Calu3 (cell line): ENCODE results near the gene ASCL2. TPM values are rescaled to one million over a fixed set of nuclear protein-coding genes. Genes with fewer than 3 reads are reported as not detected.
"Not testable (repeated sequence)": the region's sequence is repeated elsewhere in the genome, so short reads cannot be mapped to it uniquely, and the experiment has no call there.

Source experiments
- BruUV-seq: library from RNA; stranded (reverse); fragments of 400-500 nt; replicated peaks from 2 replicates; lab custom pipeline; 2021; lab: Mats Ljungman, UMichigan
- CTCF ChIA-PET: fragments of 300-600 bp; sonication (Branson Sonifier 250); formaldehyde crosslinking; loops from one replicate; lab custom pipeline; 2022; ENCODE audit warnings: antibody characterized with exemption; lab: Charles Lee
- DNase-seq: peaks from one replicate; pipeline ENCODE4 v3.0.0; 2022
- H3K27ac Mint-ChIP-seq: one replicate; pipeline ENCODE4 v1.8.0; 2022; ENCODE audit warnings: mixed read lengths; ENCODE audit not compliant: unreplicated experiment
- H3K27me3 Mint-ChIP-seq: one replicate; pipeline ENCODE4 v1.8.0; 2022; ENCODE audit warnings: mixed read lengths; ENCODE audit not compliant: unreplicated experiment
- H3K36me3 Mint-ChIP-seq: one replicate; pipeline ENCODE4 v1.8.0; 2022; ENCODE audit warnings: mild to moderate bottlenecking, moderate library complexity, mixed read lengths; ENCODE audit not compliant: insufficient read depth, unreplicated experiment
- H3K4me1 Mint-ChIP-seq: one replicate; pipeline ENCODE4 v1.8.0; 2022; ENCODE audit warnings: mild to moderate bottlenecking, low read depth, mixed read lengths; ENCODE audit not compliant: unreplicated experiment
- H3K4me3 Mint-ChIP-seq: one replicate; pipeline ENCODE4 v1.8.0; 2022; ENCODE audit warnings: mild to moderate bottlenecking, low read depth, moderate library complexity, mixed read lengths; ENCODE audit not compliant: unreplicated experiment
- H3K9me3 Mint-ChIP-seq: one replicate; pipeline ENCODE4 v1.8.0; 2022; ENCODE audit warnings: low read depth, mixed read lengths; ENCODE audit not compliant: unreplicated experiment
- intact Hi-C: fragments of 100-400 bp; cut with micrococcal nuclease; formaldehyde crosslinking; loops from one replicate; pipeline ENCODE4 v1.10.0; 2022; ENCODE audit not compliant: unreplicated experiment
- total RNA-seq: library from RNA; stranded (reverse); gene quantifications from 2 replicates; pipeline ENCODE4 v1.2.3, GENCODE V29; 2022
- TF ChIP-seq, protein P1 (sequence below): fragments of 200-600 bp; IDR thresholded peaks from one replicate; pipeline ENCODE4 v1.8.0; 2022; ENCODE audit warnings: antibody characterized with exemption; ENCODE audit not compliant: unreplicated experiment

Gene ASCL2
- total RNA-seq, 1 experiment from 2014 or later: not detected

DNA sequence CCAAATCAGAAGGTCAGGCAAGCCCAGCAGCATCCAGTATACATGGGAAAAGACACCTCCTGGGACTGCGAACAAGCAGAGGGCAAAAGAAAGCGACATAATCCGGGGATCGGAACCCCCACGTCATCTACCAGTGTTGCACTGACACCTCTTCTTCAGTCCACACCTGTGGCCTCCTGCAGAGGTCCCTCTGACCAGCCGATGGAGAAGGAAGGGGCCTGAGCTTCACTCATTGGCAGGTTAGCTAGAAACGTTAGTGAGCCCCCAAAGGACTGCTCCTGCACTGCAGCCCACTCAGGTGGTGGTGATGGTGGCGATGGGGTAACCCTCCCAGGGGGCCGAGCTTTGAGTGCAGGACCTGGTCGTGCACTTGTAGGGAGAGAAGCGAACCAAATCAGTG lies 22.1 kb downstream of the ASCL2 start:
- no TSS peak for BruUV-seq
- intact Hi-C loops: no loop called here

GRCh38 chr11:2247496-2247895 lies 22.9 kb downstream of the ASCL2 start:
- Mint-ChIP-seq H3K4me1 (no peaks in the 10 kb centered on the region), H3K4me3 (no peak overlapping the region), H3K27me3 (peaks cover 81% of the 10 kb centered on the region), H3K9me3 (no peaks in the 10 kb centered on the region), H3K27ac (no peak overlapping the region), H3K36me3 (no peaks in the 10 kb centered on the region)
- TF ChIP-seq, protein P1, sequence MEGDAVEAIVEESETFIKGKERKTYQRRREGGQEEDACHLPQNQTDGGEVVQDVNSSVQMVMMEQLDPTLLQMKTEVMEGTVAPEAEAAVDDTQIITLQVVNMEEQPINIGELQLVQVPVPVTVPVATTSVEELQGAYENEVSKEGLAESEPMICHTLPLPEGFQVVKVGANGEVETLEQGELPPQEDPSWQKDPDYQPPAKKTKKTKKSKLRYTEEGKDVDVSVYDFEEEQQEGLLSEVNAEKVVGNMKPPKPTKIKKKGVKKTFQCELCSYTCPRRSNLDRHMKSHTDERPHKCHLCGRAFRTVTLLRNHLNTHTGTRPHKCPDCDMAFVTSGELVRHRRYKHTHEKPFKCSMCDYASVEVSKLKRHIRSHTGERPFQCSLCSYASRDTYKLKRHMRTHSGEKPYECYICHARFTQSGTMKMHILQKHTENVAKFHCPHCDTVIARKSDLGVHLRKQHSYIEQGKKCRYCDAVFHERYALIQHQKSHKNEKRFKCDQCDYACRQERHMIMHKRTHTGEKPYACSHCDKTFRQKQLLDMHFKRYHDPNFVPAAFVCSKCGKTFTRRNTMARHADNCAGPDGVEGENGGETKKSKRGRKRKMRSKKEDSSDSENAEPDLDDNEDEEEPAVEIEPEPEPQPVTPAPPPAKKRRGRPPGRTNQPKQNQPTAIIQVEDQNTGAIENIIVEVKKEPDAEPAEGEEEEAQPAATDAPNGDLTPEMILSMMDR: no peak
- BruUV-seq: no TSS peak
- DNase-seq: no peak
- intact Hi-C loops: no loop called here
- CTCF ChIA-PET: interaction anchor here (0.6 kb wide), 1 partner anchor 153 kb away, joined by 6 read pairs; the partner anchor contains the start of gene TSSC4

More for the DNA sequence above, 22.1 kb downstream of the ASCL2 start:
- Mint-ChIP-seq H3K4me3 (no peak overlapping the region), H3K27ac (no peak overlapping the region), H3K36me3 (no peaks in the 10 kb centered on the region), H3K27me3 (peaks cover 81% of the 10 kb centered on the region), H3K4me1 (no peaks in the 10 kb centered on the region), H3K9me3 (no peaks in the 10 kb centered on the region)
- CTCF ChIA-PET: interaction anchor here (0.6 kb wide), 1 partner anchor 152 kb away, joined by 6 read pairs; the partner anchor contains the start of gene TSSC4
- TF ChIP-seq, protein P1: no peak
- no peak for DNase-seq

- Mint-ChIP-seq H3K27ac (no peak overlapping the region), H3K36me3 (no peaks in the 10 kb centered on the region), H3K4me1 (no peaks in the 10 kb centered on the region), H3K9me3 (no peaks in the 10 kb centered on the region), H3K4me3 (no peak overlapping the region), H3K27me3 (peaks cover 97% of the 10 kb centered on the region)
- TF ChIP-seq, protein P1: no peak
- BruUV-seq: no TSS peak
- intact Hi-C loops: no loop called here
- CTCF ChIA-PET: no interaction called here
- no peak for DNase-seq
Measured at GRCh38 chr11:2240834-2241233, 29.6 kb downstream of the ASCL2 start.

- Mint-ChIP-seq H3K9me3 (no peaks in the 10 kb centered on the region), H3K4me3 (no peak overlapping the region), H3K27me3 (peaks cover 88% of the 10 kb centered on the region), H3K4me1 (no peaks in the 10 kb centered on the region), H3K36me3 (no peaks in the 10 kb centered on the region), H3K27ac (no peak overlapping the region)
- DNase-seq: no peak
- CTCF ChIA-PET: interaction anchor here (0.6 kb wide), 1 partner anchor 141 kb away, joined by 9 read pairs; no protein-coding TSS in a partner anchor
- TF ChIP-seq, protein P1: no peak
- BruUV-seq: no TSS peak
- intact Hi-C loops: no loop called here
Measured at GRCh38 chr11:2237457-2238238, 32.7 kb downstream of the ASCL2 start.

GRCh38 chr11:2236381-2237134 lies 33.8 kb downstream of the ASCL2 start:
- BruUV-seq, CTCF ChIA-PET, H3K36me3 Mint-ChIP-seq, H3K4me3 Mint-ChIP-seq, DNase-seq, H3K4me1 Mint-ChIP-seq, H3K9me3 Mint-ChIP-seq, intact Hi-C loops, H3K27ac Mint-ChIP-seq: not testable (repeated sequence)
- peaks cover 89% of the 10 kb centered on the region for H3K27me3 Mint-ChIP-seq
